GM18517 (cell line): ENCODE results near the gene NFYC.

Experiments
- ATAC-seq: cut with Tn5 transposase; IDR thresholded peaks from one replicate; pipeline ENCODE4 v1.9.1; 2021; ENCODE audit warnings: mild to moderate bottlenecking, moderate library complexity; ENCODE audit not compliant: unreplicated experiment

Gene NFYC

GRCh38 chr1:40777224-40777970, 85.9 kb downstream of the NFYC start:
- no peak for ATAC-seq

- no peak for ATAC-seq
Measured at GRCh38 chr1:40780678-40781607, 89.4 kb downstream of the NFYC start.

DNA sequence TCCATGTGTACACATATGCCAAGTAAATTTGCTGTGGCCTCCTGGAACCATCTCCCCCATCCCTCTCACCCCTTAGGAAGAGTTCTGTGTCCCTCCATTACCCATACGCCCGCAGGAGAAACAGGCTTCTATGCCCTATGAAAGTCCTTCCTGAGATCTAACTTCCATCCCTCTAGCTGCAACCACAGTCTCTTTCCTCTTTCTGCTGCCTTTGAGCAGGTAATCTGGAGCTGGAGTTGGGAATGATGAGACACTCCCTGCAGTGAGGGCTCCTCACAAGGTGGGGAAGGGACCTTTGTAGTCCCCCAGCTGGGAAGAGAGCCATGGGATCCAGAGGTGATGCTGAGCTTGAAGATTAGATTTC, 90.1 kb downstream of the NFYC start:
- ATAC-seq: no peak

DNA sequence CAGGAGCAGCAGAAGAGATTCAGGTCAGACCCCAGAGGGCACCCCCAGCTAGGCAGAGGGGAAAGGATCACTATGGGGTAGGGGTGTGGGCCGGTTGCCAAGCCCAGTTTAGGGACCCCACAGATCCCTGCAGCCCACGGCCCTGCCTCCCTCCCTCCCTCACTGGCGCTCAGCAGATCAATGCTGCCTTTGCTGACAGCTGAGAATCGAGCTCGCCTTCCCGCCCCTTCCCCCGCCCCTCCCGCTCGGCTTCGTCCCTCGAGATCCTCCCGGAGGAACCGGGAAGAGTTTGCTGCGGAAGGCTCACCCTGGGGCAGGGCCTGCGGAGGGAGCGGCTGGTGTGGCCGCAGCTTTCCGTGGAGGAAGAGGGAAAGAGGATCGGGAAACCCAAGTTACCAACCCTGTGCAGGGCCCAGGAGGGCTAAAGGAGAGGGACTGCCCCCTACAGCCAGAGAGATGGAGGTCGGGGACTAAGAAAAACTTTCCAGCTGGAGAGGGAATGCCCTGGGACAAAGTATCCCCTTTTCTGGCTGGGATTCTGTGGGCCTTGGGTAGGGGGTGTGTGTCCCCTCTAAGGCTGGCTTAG, 91.0 kb downstream of the NFYC start:
- ATAC-seq: no peak

DNA sequence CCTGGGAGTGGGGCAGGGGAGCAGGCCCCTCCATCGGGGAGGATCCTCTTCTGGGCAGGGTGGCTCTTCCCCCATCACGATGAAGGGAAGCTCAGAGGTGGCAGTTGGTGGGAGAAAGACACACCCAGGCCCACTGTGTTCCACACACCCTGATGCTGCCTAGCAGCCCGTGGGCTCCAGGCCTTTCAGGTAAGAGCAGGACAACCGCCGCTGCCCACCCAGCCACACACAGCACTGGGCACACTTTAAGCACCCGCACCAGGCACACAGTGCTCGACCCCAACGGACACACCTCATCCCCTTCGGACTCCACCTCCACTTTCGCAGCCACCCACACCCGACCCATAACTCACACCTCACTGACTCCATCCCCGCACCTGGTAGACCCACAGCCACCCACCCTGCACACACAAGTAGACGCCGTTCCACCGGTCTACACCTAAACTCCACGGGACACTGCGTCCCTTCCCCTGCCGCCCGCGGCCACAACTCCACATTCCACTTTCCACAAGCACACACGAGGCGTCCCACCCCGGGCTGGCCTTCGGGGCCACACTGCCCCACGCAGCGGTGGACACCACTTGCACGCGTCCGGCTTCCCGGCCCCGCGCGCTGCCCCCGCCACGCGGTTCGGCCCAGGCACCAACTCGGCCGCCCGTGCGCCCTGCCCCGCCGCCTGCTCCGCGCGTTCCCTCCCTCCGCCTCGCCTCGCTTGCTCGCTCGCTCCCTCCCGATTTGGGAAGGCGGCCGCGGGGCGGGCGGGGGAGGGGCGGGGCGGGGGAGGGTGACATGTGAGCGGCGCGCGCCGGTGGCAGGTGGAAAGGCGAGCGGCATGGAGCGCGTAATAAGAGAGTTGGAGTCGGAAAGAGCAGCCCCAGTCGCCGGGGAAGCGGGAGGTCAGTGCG, 91.7 kb downstream of the NFYC start, which contains the start of gene KCNQ4:
TSS of gene KCNQ4 (plus strand) at position 787 of the 905 bp plus-strand sequence. CDS start 307 bp downstream, outside the sequence.
- ATAC-seq: no peak

DNA sequence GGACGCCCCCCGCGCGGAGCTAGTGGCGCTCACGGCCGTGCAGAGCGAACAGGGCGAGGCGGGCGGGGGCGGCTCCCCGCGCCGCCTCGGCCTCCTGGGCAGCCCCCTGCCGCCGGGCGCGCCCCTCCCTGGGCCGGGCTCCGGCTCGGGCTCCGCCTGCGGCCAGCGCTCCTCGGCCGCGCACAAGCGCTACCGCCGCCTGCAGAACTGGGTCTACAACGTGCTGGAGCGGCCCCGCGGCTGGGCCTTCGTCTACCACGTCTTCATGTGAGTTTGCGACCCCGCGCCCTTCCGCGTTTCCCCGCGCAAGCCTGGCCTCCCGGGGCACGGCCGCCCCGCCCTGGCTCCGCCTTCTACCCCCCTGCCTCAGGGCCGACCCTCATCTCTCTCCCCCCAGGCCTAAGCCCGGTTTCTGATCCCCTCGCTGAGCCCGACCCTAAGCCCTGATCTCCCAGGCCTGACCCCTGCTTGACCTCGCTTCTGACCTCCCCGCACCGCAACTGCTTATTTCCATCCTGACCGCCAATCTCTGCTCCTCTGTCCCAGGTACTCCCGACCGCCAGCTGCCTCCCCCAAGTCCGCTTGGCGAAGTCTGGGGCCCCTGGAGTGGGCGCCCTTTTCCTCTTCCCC, 92.8 kb downstream of the NFYC start:
- ATAC-seq: no peak

DNA sequence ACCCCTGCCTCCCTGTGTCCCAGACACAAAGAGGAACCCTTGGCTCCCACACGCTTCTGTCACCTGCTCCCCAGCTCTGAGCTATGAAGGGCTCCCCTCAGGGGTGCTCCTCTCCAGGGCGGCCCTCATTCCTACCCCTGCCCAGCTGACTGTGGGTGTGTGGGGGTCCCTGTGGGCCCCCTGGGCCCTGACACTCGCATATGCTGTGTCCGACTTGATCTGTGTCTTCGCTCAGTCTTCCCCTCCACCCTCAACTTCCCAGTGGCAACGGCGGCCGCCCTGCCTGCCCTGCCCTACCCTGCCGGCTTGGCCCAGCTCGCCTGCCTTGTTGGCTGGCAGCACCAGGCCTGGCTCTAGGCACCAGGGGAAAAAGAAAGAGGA, 93.3 kb downstream of the NFYC start:
- ATAC-seq: no peak

DNA sequence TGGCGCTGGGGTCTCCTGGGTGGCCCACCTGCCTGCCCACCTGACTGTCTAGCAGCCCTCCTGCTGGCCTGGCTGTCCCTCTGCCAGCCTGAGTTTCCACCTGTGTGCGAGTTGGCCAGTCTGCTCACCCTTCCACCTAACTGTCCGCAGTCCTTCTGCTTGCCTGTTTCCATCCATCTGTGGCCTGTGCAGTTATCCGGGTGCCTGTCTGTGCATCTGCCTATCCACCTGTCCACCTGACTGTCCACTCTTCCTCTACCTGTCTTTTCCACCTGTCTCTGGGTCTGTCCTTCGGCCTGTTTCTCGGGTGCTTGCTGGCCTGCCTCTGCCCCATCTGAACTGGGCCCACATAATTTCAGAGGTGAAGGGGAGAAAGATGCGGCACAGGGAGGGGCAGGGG, 93.9 kb downstream of the NFYC start:
- no peak for ATAC-seq

- ATAC-seq: no peak
Measured at GRCh38 chr1:40786171-40786994, 94.9 kb downstream of the NFYC start.

GRCh38 chr1:40786995-40787705, 95.6 kb downstream of the NFYC start:
- ATAC-seq: no peak

DNA sequence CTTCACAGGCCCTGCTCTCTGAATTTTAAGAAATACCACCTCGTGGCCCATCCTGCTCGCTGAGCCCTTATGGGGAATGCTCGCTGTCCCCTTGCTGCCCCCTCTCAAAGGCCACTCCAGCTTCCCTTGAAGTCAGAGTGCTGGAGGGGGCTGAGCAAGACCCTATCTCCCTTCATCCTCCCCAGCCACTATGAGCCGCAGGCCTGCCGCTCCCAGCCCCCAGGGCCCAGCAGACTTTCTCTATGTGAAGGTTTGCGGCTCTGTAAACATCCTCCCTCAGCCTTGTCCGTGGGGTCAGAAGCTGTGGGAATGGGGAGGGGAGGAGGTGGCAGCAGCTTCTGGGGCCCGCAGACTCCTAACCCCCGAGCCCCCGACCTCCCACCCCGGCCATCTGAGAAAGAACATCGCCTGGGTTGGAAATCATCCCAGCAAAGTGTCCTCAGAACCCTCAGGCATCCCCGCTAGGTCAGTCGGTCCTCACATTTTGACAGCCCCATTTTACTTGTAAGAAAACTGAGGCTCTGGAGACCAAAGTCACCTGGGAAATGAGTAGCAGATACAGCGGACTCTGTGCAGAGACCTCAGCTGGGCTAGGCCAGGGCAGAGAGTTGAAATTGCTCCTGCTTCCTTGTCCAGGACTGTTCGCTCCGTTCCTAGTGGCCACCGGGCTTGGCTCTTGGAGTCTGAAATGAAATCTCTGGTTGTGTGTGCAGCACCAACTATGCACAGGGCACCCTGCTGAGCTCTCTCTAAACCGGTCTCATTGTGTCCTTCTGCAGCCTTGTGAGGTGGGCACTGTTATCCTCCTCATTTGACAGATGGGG, 96.4 kb downstream of the NFYC start:
- ATAC-seq: no peak

GRCh38 chr1:40788561-40789341, 97.2 kb downstream of the NFYC start:
- ATAC-seq: no peak

GRCh38 chr1:40789342-40789598, 97.8 kb downstream of the NFYC start:
- ATAC-seq: no peak

DNA sequence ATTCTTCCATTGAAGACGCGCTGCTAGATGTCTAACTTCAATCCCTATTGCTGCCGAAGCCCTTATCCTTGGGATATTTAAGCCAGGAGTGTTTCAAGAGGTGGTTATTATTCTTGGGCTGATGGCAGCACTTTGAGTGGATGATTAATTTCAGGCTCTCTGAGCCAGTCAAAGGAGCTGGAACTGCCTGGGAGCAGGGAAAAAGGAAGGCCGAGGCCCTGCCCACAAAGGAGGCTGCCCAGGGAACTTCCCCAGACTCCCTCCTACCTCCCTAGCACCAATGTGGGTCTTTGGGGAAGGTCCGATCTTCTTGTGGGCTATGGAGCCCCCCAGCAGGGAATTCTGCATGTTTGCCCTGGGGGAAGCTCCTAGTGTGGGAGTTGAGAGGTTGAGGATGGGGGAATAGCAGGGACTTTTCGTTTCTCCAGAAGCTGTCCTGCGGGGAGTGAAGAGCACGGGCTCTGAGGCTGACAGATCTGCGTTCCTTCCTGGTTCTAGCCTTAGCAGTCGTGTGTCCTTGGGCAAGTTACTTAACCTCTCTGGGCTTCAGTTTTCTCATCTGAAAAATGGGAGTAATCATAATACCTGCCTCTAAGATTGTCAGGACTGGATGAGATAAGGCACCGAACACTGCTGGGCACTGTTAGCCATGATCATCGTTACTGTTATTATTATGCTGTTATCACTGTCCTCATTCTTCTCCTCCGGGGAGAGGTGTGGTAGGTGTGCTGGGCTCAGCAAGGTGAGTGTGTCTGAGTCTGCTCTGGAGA, 98.3 kb downstream of the NFYC start:
- ATAC-seq: no peak

DNA sequence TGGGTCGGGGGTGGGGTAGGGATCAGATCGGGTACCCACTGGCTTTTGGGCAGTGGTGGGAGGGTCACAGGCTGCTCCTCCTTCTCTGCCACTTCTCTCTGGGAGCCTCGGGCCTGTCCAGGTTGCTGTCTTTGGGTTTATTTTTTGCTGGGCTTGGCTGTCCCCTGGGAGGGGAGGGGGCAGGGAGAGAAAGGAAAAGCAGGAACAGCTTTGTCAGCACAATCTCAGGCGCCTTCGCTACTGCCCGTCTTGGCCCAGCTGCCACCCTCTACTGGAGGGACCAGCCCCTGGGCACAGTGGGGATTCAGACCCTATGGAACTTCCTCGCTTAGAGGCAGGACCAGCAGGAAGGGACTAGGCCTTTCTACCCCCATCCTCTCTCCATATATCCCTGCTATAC, 100.5 kb downstream of the NFYC start:
- ATAC-seq: no peak

DNA sequence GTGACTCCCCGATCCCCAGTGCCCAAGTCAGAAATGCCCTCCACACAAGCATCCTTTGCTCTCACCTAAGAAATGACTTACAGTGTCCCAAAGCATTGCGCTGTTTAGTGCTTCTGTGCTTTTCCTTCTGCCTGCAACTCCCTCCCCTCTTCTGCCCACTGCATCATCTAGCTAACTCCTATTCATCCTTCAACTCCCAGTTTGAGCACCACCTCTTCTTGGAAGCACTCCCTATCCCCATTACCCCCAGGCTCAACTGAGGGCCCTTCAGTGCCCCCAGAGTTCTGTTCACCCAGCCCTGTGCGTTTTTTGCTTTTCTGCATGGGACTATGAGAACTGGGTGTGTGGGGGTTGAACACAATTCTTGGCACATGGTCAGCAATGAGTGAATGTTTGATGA, 102.1 kb downstream of the NFYC start:
- ATAC-seq: no peak

GRCh38 chr1:40794048-40794447, 102.5 kb downstream of the NFYC start:
- ATAC-seq: no peak
